Heart left ventricle (tissue), 16 donors: ENCODE data around the gene ETHE1. TPM values are rescaled to one million over a fixed set of nuclear protein-coding genes. Genes with fewer than 3 reads are reported as not detected.

Source experiments
- ATAC-seq, 4 donors: fragments of 200-7000 bp; cut with Tn5 transposase; one replicate each; pipeline ENCODE4 v1.9.1; 2020 to 2022; ENCODE audit warnings: moderate library complexity in 4 of 4, mild to moderate bottlenecking in 3 of 4, moderate number of reproducible peaks in 1 of 4
- DNase-seq, 5 donors: peaks; one replicate each; pipeline ENCODE4 v3.0.0-alpha.2; 2020
- H3K27ac ChIP-seq, 12 donors: fragments of 200-600 bp; sonication (generic) in 4 of 12; one replicate each; pipeline versions ENCODE4 v1.5.0 to v1.8.0; 2016 to 2022; ENCODE audit warnings: mild to moderate bottlenecking in 2 of 12
- H3K27me3 ChIP-seq, 9 donors: fragments of 200-600 bp; sonication (generic) in 2 of 9; one replicate each; pipeline versions ENCODE4 v1.5.1 to v1.8.0; 2016 to 2022; ENCODE audit warnings: mild to moderate bottlenecking in 3 of 9
- H3K36me3 ChIP-seq, 9 donors: fragments of 200-600 bp; sonication (generic) in 2 of 9; one replicate each; pipeline versions ENCODE4 v1.5.0 to v1.8.0; 2018 to 2022; ENCODE audit warnings: mild to moderate bottlenecking in 2 of 9
- H3K4me1 ChIP-seq, 12 donors: fragments of 200-600 bp; sonication (generic) in 4 of 12; one replicate each; pipeline versions ENCODE4 v1.5.0 to v1.8.0; 2016 to 2022; ENCODE audit warnings: mild to moderate bottlenecking in 3 of 12
- H3K4me3 ChIP-seq, 12 donors: fragments of 200-600 bp; sonication (generic) in 4 of 12; one replicate each; pipeline versions ENCODE4 v1.5.0 to v1.8.0; 2017 to 2022; ENCODE audit warnings: mild to moderate bottlenecking in 9 of 12, moderate library complexity in 4 of 12
- H3K9me3 ChIP-seq, 12 donors: fragments of 200-600 bp; sonication (generic) in 4 of 12; one replicate each; pipeline versions ENCODE4 v1.5.0 to v1.8.0; 2016 to 2022; ENCODE audit warnings: mild to moderate bottlenecking in 1 of 12
- CTCF ChIP-seq, 12 donors: fragments of 200-600 bp; sonication (generic) in 4 of 12; IDR thresholded peaks; one replicate each; pipeline versions ENCODE4 v1.5.0 to v1.8.0; 2018 to 2022; ENCODE audit warnings: antibody characterized with exemption in 12 of 12, mild to moderate bottlenecking in 5 of 12
- POLR2A ChIP-seq, 2 donors: fragments of 450-650 bp; IDR thresholded peaks; one replicate each; pipeline ENCODE4 v1.6.1; 2017; ENCODE audit warnings: antibody characterized with exemption in 2 of 2, mild to moderate bottlenecking in 2 of 2, moderate library complexity in 2 of 2
- WGBS, 4 donors: extraction: QIAGEN DNeasy Blood & Tissue Kit in 2 of 4; methylation state at CpG; one replicate each; pipeline versions ENCODE4 v1.1.5 to v1.1.7; 2013 to 2018; 5-methylcytosine and 5-hydroxymethylcytosine counted together
- intact Hi-C, 10 donors: fragments of 100-400 bp; cut with DNase I; formaldehyde crosslinking; loops; one replicate each; pipeline versions ENCODE4 v1.11.1 to v1.14.2; 2022
- polyA plus RNA-seq, 2 donors: library from polyadenylated mRNA; stranded (reverse); fragments of 200-250 nt; gene quantifications; one replicate each; pipeline ENCODE4 v1.2.3, GENCODE V29; 2013
- total RNA-seq, 9 donors: library from RNA; depleted of rRNA in 2 of 9; stranded (reverse); fragments of >200 nt in 2 of 9; fragmentation: NEBNext Ultra II Directional in 3 of 9; extraction: Animal tissue kit (Norgen Biotek cat#: 25700) in 3 of 9; gene quantifications; one replicate each; pipeline versions ENCODE4 v1.1.0 to v1.2.4, GENCODE V29; 2016 to 2023
- donor health status: ischemic (EF 13 %, LVEDD 7.1; RV severe dilation, severe dysfunction).
- donor health status: healthy with polysubstance abuse.
- donor health status: DM: no; HTN: yes; CAD: no.
- donor health status: DM: no; HTN: no; CAD: no.
- donor health status: ischemic (EF 25% LVEDD 6.9; RV normal size, moderate dysfunction).
- donor health status: ischemic (EF 25% LVEDD 5.7; RV mildly dilated, moderate dysfunction).
- donor health status: healthy.
- donor health status: DM: yes; HTN: yes; CAD: no.
- donor health status: ischemic (EF 35%, LVEDD 5.7; RV mildly dilated, moderate dysfunction).
- donor health status: nonischemic (EF 11% LVEDD 7.7; RV severe dilation, severe dysfunction).
- donor health status: DM: yes; HTN: yes; CAD: no.
- donor health status: PGD.
- donor health status: ischemic (EF 29% LVEDD 5.4; RV normal size, mild dysfunction).
- donor health status: nonischemic (EF 23%, LVEDD 6.1; RV moderate dilation, normal function).

ETHE1 gene
- total and polyA plus RNA-seq, 11 donors, result 6.0 to 27.6 (median 14.2) TPM

GRCh38 chr19:43555185-43555770 is 28.3 kb upstream of the ETHE1 start:
- ATAC-seq (peak in 3 of 4 donors; percentile 38 to 58 (median 50)), DNase-seq (peak in 4 of 5 donors; percentile 53 to 67 (median 58))
- H3K27me3 ChIP-seq, result no peaks in the 10 kb centered on the region
- TF ChIP-seq POLR2A (IDR thresholded peaks at IDR 0.05) (no peak), CTCF (IDR thresholded peaks at IDR 0.05) (peak; percentile 45 to 70 (median 56))
- no peak overlapping the region for H3K27ac ChIP-seq
- intact Hi-C loops, result loop anchor here in 5 of 10 donors (5.0 to 10.0 kb wide), 3 partner anchors 97 to 230 kb away; partner anchors contain the start of gene KCNN4 (in 1 of the 5)
- WGBS, 4 donors, result 43 to 50% (median 46%) methylated on average over 8 of the region's 8 CpGs
- no peaks in the 10 kb centered on the region for H3K4me1 ChIP-seq
- no peaks in the 10 kb centered on the region for H3K9me3 ChIP-seq
- H3K4me3 ChIP-seq, result no peak overlapping the region
- peaks cover 0 to 88% (median 64%) of the 10 kb centered on the region in 9 donors for H3K36me3 ChIP-seq

GRCh38 chr19:43554317-43554895 is 27.4 kb upstream of the ETHE1 start:
- Histone ChIP-seq H3K27ac (no peak overlapping the region), H3K9me3 (no peaks in the 10 kb centered on the region), H3K27me3 (no peaks in the 10 kb centered on the region), H3K4me1 (no peaks in the 10 kb centered on the region), H3K36me3 (peaks cover 0 to 88% (median 70%) of the 10 kb centered on the region in 9 donors), H3K4me3 (no peak overlapping the region)
- no peak for TF ChIP-seq CTCF (IDR thresholded peaks at IDR 0.05)
- no peak for TF ChIP-seq POLR2A (IDR thresholded peaks at IDR 0.05)
- ATAC-seq (no peak), DNase-seq (peak in 1 of 5 donors; percentile 14)
- intact Hi-C loops, result loop anchor here in 7 of 10 donors (5.0 to 10.0 kb wide), 4 partner anchors 98 to 230 kb away; partner anchors contain the start of gene KCNN4 (in 1 of the 7)
- 95 to 97% (median 95%) methylated on average over 10 to 15 of the region's 15 CpGs for WGBS, 4 donors

GRCh38 chr19:43553656-43554055 is 26.7 kb upstream of the ETHE1 start:
- 60 to 89% (median 82%) methylated on average over 3 to 4 of the region's 4 CpGs for WGBS, 4 donors
- peaks cover 0 to 91% (median 70%) of the 10 kb centered on the region in 9 donors for H3K36me3 ChIP-seq
- H3K4me3 ChIP-seq, result no peak overlapping the region
- H3K27me3 ChIP-seq, result no peaks in the 10 kb centered on the region
- no peaks in the 10 kb centered on the region for H3K4me1 ChIP-seq
- intact Hi-C loops, result loop anchor here in 7 of 10 donors (5.0 to 10.0 kb wide), 4 partner anchors 99 to 231 kb away; partner anchors contain the start of gene KCNN4 (in 1 of the 7)
- TF ChIP-seq POLR2A (IDR thresholded peaks at IDR 0.05) (no peak), CTCF (IDR thresholded peaks at IDR 0.05) (no peak)
- peak in 1 of 5 donors; percentile 4 for DNase-seq
- H3K27ac ChIP-seq, result no peak overlapping the region
- no peaks in the 10 kb centered on the region for H3K9me3 ChIP-seq
- no peak for ATAC-seq

GRCh38 chr19:43552616-43553015 is 25.6 kb upstream of the ETHE1 start:
- Histone ChIP-seq H3K27me3 (no peaks in the 10 kb centered on the region), H3K27ac (no peak overlapping the region), H3K36me3 (peaks cover 0 to 80% (median 66%) of the 10 kb centered on the region in 9 donors), H3K9me3 (no peaks in the 10 kb centered on the region), H3K4me3 (no peak overlapping the region), H3K4me1 (no peaks in the 10 kb centered on the region)
- ATAC-seq (no peak), DNase-seq (peak in 1 of 5 donors; percentile 0)
- 71 to 96% (median 78%) methylated on average over 2 to 3 of the region's 3 CpGs for WGBS, 4 donors
- TF ChIP-seq POLR2A (IDR thresholded peaks at IDR 0.05), result no peak
- intact Hi-C loops, result loop anchor here in 7 of 10 donors (5.0 to 10.0 kb wide), 4 partner anchors 100 to 232 kb away; partner anchors contain the start of gene KCNN4 (in 1 of the 7)
